DND-41 (cell line): Measurements from ENCODE around the gene ZNF451.

ENCODE experiments used
- ATAC-seq: fragments of 200-7000 bp; cut with Tn5 transposase; 3 replicates; pipeline ENCODE4 v1.9.1; 2021; ENCODE audit warnings: low read depth; ENCODE audit not compliant: insufficient read depth
- DNase-seq: peaks from one replicate; pipeline ENCODE4 v3.0.0-alpha.2; 2020
- H2AFZ ChIP-seq: 2 replicates; pipeline ENCODE4 v1.6.0; 2012; ENCODE audit warnings: low read depth, low read length
- H3K27ac ChIP-seq: 2 replicates; pipeline ENCODE4 v1.5.1; 2012; ENCODE audit warnings: low read length, inconsistent platforms
- H3K27me3 ChIP-seq: fragments of 200-600 bp; sonication (generic); 2 replicates; pipeline ENCODE4 v1.6.0; 2012; ENCODE audit warnings: low read length, mild to moderate bottlenecking, inconsistent platforms; ENCODE audit not compliant: insufficient read depth, poor library complexity
- H3K36me3 ChIP-seq: 2 replicates; pipeline ENCODE4 v1.5.1; 2012; ENCODE audit warnings: low read length, inconsistent platforms; ENCODE audit not compliant: insufficient read depth
- H3K4me1 ChIP-seq: 2 replicates; pipeline ENCODE4 v1.5.1; 2012; ENCODE audit warnings: mild to moderate bottlenecking, low read length; ENCODE audit not compliant: insufficient read depth
- H3K4me2 ChIP-seq: 2 replicates; pipeline ENCODE4 v1.6.0; 2012; ENCODE audit warnings: mild to moderate bottlenecking, moderate library complexity, low read length, inconsistent platforms; ENCODE audit not compliant: insufficient read depth
- H3K4me3 ChIP-seq, 2 experiments: fragments of 200-600 bp in 1 of 2; shearing (Covaris generic) in 1 of 2; 2 replicates each; pipeline ENCODE4 v1.5.1; 2012 to 2016; ENCODE audit warnings: inconsistent platforms in 2 of 2, low read length in 2 of 2, mild to moderate bottlenecking in 2 of 2, low read depth in 1 of 2, moderate library complexity in 1 of 2
- H3K79me2 ChIP-seq: 2 replicates; pipeline ENCODE4 v1.6.0; 2012; ENCODE audit warnings: low read length, inconsistent platforms; ENCODE audit not compliant: insufficient read depth
- H3K9ac ChIP-seq: 2 replicates; pipeline ENCODE4 v1.6.0; 2012; ENCODE audit warnings: low read depth, mild to moderate bottlenecking, inconsistent platforms, low read length, moderate library complexity
- H3K9me3 ChIP-seq: 2 replicates; pipeline ENCODE4 v1.5.1; 2012; ENCODE audit warnings: low read length, moderate library complexity, mild to moderate bottlenecking, inconsistent platforms; ENCODE audit not compliant: insufficient read depth, severe bottlenecking
- H4K20me1 ChIP-seq: 2 replicates; pipeline ENCODE4 v1.6.0; 2012; ENCODE audit warnings: low read length; ENCODE audit not compliant: insufficient read depth
- EZH2 ChIP-seq: IDR thresholded peaks from 3 replicates; pipeline ENCODE4 v1.6.1; 2012; ENCODE audit warnings: borderline replicate concordance, low read depth, mild to moderate bottlenecking, moderate library complexity, low read length, inconsistent platforms; ENCODE audit not compliant: severe bottlenecking
- TF ChIP-seq, protein P1 (sequence below): IDR thresholded peaks from 2 replicates; pipeline ENCODE4 v1.5.1; 2012; ENCODE audit warnings: borderline replicate concordance, low read length, moderate library complexity, mild to moderate bottlenecking; ENCODE audit not compliant: poor library complexity, severe bottlenecking; ENCODE audit errors: extremely low read depth

The ZNF451 gene

DNA sequence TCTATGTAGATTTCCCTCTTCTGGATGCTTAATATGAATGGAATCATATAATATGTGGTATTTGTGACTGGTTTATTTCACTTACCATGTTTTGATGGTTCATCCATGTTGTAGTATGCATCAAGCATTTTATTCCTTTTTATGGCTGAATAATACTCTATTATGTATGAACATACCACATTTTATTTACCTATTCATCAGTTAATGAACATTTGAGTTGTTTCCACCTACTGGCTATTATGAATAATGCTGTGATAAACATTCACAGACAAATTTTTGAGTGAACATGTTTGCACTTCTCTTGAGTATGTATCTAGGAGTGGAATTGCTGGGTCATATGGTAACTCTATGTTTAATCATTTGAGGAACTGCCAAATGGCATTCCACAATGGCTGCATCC, 14.9 kb upstream of the ZNF451 start:
- no peak for TF ChIP-seq EZH2
- TF ChIP-seq, protein P1, sequence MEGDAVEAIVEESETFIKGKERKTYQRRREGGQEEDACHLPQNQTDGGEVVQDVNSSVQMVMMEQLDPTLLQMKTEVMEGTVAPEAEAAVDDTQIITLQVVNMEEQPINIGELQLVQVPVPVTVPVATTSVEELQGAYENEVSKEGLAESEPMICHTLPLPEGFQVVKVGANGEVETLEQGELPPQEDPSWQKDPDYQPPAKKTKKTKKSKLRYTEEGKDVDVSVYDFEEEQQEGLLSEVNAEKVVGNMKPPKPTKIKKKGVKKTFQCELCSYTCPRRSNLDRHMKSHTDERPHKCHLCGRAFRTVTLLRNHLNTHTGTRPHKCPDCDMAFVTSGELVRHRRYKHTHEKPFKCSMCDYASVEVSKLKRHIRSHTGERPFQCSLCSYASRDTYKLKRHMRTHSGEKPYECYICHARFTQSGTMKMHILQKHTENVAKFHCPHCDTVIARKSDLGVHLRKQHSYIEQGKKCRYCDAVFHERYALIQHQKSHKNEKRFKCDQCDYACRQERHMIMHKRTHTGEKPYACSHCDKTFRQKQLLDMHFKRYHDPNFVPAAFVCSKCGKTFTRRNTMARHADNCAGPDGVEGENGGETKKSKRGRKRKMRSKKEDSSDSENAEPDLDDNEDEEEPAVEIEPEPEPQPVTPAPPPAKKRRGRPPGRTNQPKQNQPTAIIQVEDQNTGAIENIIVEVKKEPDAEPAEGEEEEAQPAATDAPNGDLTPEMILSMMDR = no peak
- no peak overlapping the region for H3K4me2 ChIP-seq
- no peaks in the 10 kb centered on the region for H4K20me1 ChIP-seq
- H3K27me3 ChIP-seq = no peaks in the 10 kb centered on the region
- no peak overlapping the region for H3K9ac ChIP-seq
- H3K4me1 ChIP-seq = no peaks in the 10 kb centered on the region
- no peak overlapping the region for H2AFZ ChIP-seq
- no peak for DNase-seq
- ATAC-seq = no peak
- H3K36me3 ChIP-seq = peaks cover 3% of the 10 kb centered on the region; the same call in 1 of the 2 replicates
- no peak overlapping the region for H3K27ac ChIP-seq
- H3K4me3 ChIP-seq = no peak overlapping the region
- no peaks in the 10 kb centered on the region for H3K79me2 ChIP-seq
- H3K9me3 ChIP-seq = no peaks in the 10 kb centered on the region

- TF ChIP-seq, protein P1 = no peak
- TF ChIP-seq EZH2 = no peak
- H3K9me3 ChIP-seq = no peaks in the 10 kb centered on the region
- ATAC-seq (no peak), DNase-seq (no peak)
- no peaks in the 10 kb centered on the region for H3K79me2 ChIP-seq
- no peak overlapping the region for H3K4me2 ChIP-seq
- no peaks in the 10 kb centered on the region for H3K4me1 ChIP-seq
- no peak overlapping the region for H3K9ac ChIP-seq
- H4K20me1 ChIP-seq = no peaks in the 10 kb centered on the region
- peaks cover 3% of the 10 kb centered on the region; the same call in 1 of the 2 replicates for H3K36me3 ChIP-seq
- no peak overlapping the region for H2AFZ ChIP-seq
- H3K27me3 ChIP-seq = no peaks in the 10 kb centered on the region
- no peak overlapping the region for H3K27ac ChIP-seq
- no peak overlapping the region for H3K4me3 ChIP-seq
Observed at GRCh38 chr6:57078531-57079207, 11.3 kb upstream of the ZNF451 start.

DNA sequence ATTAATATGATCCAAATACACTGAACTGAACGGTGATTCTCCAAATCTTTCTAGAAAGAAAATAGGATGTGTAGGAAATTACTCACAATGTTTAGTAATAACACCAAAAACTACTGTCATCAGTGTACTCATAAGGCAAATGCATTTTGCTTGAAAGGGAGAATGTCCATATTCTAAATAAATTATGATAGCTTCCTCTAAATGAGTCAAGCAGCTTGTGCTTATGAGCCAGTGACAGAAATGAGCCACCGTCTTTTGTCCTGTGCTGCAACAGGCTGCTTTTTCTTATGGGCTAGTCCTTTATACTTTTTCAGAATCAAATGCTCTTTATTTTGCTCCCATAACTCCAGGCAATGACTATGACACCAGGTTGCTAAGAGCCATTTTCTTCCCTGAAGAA, 4.5 kb upstream of the ZNF451 start:
- Histone ChIP-seq H3K27me3 (no peaks in the 10 kb centered on the region), H4K20me1 (no peaks in the 10 kb centered on the region), H3K4me3 (no peak overlapping the region), H2AFZ (no peak overlapping the region), H3K4me2 (no peak overlapping the region), H3K4me1 (peaks cover 9% of the 10 kb centered on the region), H3K9ac (no peak overlapping the region), H3K9me3 (no peaks in the 10 kb centered on the region), H3K36me3 (no peaks in the 10 kb centered on the region), H3K79me2 (peaks cover 2% of the 10 kb centered on the region; the same call in 1 of the 2 replicates), H3K27ac (no peak overlapping the region)
- TF ChIP-seq, protein P1 = no peak
- TF ChIP-seq EZH2 = no peak
- no peak for DNase-seq
- ATAC-seq = no peak
